Raji (cell line): Measurements from ENCODE around the gene EXOC4.

Experiments used
- POLR2A ChIP-seq: IDR thresholded peaks from 2 replicates; pipeline ENCODE4 v1.6.1; 2011; ENCODE audit warnings: low read depth, low read length, control low read depth; ENCODE audit not compliant: insufficient read depth

EXOC4 gene

DNA sequence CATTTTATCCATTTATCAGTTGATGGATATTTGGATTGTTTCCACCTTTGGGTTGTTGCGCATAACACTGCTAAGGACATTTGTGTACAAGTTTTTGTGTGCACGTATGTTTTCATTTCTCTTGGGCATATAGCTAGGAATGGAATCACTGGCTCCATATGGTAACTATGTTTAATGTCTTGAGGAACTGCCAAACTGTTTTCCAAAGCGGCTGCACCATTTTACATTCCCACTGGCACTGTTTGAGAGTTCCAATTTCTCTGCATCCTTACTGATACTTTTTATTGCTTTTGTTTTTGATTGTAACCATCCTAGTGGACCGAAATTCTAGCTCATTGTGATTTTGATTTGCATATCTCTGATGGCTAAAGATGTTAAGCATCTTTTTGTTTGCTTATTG, 118.7 kb downstream of the EXOC4 start:
- TF ChIP-seq POLR2A = no peak

DNA sequence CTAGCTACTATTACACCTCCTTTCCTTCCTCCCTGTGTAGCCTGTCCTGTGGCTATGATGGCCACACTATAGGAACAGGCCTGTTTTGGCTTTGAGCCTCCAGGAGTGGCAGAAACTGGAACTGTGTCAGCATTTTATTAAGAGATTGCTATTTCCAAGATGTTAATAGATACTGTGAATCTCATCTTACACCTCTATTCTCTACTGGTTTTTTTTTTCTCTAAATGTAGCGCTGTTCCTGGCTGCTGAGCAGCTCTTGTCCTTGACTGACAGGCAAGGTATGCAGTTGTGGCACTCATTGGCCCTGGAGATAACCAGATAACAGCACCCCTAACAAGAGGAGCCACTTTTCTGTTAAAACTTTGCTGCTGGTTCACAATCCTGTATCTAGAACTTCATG, 119.5 kb downstream of the EXOC4 start:
- no peak for TF ChIP-seq POLR2A

DNA sequence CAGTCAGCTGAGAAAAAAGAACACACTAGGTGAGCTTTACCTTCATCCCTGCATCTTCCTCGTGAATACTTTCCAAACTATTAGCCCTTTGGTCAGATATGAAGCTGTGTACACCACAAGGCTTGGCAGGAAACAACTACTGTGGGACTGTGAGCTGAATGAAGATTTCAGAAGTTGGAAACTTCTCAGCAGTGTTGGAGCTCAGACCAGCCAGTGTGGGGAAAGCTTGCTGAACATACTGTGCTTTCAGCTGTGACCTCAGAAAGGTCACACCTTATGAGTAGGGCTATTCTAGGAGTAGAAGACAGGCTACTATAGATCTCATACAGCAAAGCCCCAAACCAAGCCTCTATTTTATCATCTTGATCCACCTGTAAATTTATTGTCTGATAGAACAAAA, 123.6 kb downstream of the EXOC4 start:
- no peak for TF ChIP-seq POLR2A

DNA sequence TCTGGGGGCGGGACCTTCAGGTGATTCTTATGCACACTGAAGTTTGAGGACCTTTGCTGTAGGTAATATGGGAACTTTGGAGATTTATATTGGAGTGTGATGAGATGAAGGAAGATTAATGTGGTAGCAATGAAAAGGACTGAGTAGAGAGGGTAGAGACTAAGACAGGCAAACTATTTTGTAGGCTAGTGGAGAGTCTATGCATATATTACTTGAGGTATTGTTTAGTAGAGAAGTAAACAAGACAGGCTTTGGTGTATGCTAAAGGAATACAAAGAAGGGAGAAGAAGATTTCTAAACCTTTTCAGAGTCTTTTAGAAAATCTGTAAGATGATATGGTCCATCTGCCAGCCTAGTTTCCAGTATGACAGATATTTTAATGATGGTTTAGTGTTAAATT, 129.1 kb downstream of the EXOC4 start:
- no peak for TF ChIP-seq POLR2A

DNA sequence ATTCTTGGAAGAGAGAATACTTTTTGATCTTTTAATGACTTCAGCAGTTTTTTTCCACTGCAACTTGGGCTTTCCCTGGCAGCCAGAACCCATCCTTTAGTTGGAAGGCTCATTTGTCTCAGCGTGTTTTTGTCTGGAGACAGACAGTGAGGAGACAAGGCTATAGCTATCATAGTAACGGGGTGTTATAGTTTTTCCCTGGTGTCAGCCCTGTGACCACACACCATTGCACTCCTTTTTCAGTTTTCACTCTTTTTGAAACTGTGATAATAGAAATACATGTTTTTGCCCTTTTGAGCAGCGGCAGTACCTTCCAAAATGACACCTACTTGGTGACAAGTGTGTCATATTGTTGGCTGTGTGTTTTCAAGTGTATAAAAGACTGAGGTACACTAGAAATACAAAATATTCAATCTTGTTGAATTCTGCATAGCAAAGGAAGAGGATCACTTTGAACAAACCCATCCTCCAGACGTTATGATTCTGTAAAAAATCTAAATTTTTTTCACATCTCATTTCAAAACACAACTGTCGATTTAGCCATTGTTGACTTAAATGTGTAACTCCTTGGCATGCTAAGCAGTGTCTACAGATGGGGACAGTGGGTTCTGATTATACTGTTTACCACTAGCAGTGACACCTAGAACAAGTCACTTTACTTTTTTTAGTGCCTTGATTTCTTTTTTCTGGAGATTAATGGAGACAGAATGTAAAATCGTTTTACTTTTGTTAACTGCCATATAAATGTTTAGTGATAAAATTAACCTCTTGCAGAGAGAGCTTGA, 130.1 kb downstream of the EXOC4 start:
- no peak for TF ChIP-seq POLR2A

DNA sequence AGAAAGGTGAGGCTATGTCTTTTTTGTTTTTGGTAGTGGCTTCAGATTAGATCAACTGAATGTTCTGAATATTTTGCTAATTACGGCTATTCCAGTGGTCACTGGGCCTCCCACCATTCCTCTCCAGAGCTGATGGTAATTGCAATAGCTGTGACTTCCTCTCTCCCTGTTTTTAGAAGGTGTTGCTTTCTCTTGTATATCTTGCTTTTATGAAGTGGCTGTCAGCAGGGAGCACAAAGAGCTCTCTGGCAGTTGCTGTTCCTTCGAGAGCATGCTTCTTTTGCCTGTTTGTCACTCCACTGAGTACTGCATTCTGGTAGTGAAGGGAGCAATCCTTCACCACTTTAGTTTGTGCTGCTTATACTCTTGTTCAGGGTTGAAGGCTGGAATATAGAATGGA, 133.3 kb downstream of the EXOC4 start:
- TF ChIP-seq POLR2A = no peak

DNA sequence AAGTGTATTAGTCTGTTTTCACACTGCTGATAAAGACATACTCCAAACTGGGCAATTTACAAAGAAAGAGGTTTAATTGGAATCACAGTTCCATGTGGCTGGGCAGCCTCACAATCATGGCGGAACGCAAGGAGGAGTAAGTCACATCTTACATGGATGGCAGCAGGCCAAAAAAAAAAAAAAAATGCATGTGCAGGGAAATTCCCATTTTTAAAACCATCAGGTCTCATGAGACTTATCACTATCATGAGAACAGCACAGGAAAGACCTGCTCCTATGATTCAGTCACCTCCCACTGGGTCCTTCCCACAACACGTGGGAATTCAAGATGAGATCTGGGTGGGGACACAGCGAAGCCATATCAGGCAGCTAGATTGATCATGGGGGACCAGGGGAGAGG, 136.8 kb downstream of the EXOC4 start:
- TF ChIP-seq POLR2A = no peak

DNA sequence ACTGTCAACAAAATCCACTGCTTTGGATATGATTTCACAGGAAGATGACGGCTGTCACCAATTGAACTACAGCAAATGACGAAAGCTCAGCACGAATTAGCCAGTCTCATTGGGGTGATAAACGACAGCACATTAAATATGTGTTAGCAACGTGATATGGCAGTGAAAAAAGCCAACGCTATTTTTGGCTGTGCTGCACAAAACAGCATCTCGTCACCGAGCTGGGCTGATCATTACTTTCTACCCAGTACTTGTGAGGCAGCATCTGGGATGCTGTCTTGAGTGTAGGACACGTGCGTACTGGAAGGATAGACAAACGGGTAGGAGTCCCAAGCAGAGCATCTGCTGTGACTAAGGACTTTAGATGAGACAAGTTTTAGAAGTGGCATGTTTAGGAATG, 138.3 kb downstream of the EXOC4 start:
- TF ChIP-seq POLR2A = no peak

DNA sequence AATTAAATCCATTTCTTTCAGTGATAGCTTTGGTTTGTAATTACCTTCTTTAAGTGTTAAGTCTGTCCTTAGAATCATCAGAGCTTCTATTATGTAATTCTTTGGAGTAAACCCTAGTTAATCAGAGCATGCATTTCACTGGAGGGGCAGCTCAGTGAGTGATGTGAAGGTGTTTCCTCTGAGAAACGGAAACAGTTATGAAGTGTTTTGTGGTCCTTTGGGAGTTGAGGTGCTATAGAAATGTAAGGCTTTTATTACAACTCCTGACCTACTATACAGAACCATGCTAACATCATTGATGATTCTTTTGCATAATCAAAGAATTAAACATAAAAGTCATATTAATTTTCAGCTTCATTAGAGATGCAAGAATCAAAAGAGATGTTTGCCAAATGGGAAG, 141.5 kb downstream of the EXOC4 start:
- TF ChIP-seq POLR2A = no peak

DNA sequence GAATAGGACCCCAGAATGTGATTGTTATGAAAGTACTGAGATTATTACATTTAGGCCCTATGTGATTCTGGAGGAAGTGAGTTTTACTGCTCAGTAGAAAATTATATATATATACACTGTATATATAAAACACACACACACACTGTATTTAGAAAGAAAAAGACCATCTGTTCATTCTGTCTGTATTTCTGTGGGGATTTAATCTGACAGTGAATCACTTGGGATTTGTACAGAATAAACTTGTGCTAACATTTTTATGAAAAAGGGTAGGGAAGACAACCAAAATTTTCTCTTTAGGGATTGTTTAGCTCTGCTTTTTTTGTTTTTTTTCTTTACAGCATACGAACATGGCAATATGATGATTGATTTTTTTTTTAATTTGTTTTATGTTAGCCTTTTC, 142.7 kb downstream of the EXOC4 start:
- no peak for TF ChIP-seq POLR2A

DNA sequence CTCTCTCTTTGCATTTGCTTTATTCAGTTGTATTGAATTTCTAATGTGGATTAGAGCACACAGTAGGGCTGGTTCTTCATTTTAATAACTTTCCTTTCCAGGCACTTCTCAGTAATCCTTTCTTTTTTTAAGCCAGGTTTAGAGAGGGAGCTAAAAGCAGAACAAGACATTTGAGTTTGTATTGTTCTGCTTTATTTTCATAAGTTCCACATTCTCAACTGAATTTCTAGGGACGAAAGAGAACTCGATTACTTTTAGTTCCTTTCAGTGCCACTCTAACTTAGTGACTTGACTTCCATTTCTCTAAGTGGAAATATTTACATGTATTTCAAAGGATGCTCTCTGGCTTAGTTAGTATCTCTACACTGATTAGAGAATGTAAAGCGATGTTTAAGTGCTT, 145.6 kb downstream of the EXOC4 start:
- no peak for TF ChIP-seq POLR2A

DNA sequence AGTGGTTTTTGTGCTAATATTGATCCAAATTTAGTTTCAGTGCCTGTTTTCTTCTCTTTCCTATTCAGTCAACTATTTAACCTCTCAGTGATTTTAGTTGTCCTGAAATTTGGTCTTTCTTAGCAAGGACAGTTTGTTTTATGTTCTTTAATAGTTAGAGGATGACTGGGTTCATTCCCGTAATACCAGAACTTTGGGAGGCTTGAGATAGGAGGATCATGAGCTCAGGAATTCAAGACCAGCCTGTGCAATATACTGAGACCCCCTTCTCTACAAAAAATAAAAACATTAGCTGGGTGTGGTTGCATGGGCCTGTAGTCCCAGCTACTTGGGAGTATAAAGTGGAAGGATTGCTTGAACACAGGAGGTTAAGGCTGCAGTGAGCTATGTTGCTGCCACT, 148.3 kb downstream of the EXOC4 start:
- TF ChIP-seq POLR2A = no peak

DNA sequence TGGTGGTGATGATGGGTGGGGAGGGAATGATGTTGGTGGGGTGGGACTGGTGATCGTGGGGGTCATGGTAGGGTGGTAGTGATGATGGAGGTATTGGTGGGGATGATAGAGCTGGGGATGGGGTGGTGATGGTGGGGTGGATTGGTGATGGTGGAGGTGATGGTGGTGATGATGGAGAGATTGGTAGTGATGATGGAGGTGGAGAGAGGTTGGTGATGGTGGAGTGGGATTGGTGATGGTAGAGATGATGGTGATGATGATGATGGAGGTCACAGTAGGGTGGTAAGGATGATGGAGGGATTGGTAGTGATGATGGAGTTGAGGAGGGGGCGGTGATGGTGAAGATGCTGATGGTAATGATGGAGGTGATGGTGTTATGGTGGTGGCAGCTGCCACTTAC, 155.3 kb downstream of the EXOC4 start:
- no peak for TF ChIP-seq POLR2A

DNA sequence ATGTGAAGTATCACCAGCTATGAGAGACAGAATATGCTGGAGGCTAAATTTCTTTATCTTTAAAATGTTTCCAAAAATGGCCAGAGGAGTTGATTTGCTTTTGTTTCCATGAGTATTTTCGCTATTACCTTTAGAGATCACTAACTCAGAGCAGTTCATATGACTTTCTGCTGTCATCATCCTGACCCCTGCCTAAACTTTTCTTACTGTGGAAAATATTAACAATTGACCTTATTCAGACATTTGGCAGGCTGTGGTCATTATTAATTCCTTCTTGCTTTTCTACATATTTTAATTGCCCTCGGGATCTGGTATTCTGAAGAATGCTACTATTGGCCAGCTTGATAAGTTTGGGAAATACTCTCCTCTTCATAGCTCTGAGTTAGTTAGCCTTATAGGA, 156.5 kb downstream of the EXOC4 start:
- TF ChIP-seq POLR2A = no peak

DNA sequence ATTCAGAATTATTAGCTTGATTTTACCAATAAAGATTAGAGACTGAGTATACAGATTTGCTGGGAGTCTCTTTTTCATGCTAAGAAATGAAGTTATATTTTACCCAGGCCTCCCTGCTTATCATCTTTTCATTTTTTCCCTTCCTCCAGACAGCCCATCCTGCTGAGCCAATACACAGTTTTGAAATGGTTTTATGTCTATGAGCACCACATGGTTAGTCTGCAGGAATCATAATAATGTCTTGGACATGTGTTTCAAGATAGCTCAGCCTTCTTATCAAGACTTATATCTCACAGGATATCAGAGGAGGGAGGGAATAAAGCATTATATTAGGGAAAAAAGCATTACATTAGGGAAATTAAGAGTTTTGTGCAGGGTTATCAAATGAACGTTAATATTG, 157.1 kb downstream of the EXOC4 start:
- TF ChIP-seq POLR2A = no peak

DNA sequence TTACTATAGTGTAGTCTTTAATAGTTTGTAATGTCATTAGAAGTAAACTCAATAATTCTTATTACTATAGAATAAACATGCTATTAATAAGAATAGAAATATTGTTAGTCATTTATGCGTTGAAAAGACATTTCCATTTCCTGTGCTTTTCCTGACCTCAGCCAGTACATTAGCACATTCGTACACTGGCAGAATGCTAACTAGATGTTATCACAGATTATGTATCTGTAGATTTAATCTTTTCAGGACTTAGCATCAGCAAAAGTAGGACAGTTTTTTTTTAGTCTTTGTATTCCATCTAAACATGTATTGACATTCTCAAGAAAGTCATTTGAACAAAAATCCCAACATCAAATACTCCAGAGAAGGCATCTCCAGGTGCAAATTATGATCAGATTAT, 158.5 kb downstream of the EXOC4 start:
- no peak for TF ChIP-seq POLR2A

DNA sequence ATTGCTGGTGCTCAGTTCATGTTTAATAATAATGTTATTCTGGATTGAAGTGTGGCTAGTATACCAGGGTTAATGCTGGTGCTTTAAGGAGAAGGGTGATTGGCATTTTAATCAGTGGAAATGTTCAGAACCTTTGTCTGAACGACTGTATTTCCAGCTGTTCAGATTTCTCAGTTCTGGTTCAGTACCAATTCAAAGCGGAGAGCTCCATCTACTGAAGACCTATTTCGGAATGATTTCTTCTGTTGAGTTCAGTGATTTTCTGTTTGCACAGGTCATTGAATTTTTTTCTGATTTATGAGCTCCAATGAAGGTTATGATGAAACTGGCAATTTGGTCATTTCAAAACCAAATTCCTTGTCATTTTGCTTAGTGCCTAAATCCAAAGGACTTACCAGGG, 160.1 kb downstream of the EXOC4 start:
- no peak for TF ChIP-seq POLR2A
